ENCODE measurements around the gene CYP27A1.

DNA sequence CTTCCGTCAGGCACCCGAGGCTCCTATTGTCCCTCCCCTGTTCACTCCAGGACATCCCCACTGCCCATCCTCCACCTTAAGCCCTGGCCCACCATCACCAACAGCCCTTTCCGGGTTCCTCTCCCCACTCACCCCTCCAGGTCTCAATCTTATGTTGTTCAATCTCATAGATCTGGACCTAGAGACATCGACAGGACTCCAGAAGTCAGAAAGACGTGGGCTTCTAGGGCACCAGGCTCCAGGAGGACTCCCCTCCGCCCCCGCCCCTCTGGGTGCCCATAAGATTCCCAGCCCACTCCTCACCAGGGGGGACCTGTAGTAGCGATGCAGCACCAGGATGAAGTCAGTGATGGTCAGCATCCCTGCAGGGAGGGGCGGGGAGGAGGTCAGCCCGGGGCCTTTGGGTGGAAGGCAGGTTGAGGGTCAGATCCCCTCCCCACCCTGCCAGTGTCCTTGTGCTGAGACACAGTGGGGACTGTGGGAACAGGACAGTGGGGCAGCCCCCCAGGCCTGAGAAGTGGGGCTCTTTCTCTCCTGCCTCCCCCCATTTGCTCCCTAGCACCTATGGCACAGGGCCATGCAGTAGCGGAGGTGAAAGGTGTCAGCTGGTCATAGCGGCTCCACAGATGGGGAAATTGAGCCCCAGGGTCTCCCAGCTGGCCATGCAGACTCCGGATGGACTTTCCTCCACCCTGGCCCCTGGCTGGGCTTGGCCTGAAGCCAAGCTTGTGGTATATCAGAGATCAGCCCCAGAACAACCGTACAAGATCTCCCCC is 45.9 kb downstream of the CYP27A1 start:
- TF ChIP-seq, protein P1, sequence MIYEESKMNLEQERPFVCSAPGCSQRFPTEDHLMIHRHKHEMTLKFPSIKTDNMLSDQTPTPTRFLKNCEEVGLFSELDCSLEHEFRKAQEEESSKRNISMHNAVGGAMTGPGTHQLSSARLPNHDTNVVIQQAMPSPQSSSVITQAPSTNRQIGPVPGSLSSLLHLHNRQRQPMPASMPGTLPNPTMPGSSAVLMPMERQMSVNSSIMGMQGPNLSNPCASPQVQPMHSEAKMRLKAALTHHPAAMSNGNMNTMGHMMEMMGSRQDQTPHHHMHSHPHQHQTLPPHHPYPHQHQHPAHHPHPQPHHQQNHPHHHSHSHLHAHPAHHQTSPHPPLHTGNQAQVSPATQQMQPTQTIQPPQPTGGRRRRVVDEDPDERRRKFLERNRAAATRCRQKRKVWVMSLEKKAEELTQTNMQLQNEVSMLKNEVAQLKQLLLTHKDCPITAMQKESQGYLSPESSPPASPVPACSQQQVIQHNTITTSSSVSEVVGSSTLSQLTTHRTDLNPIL (CRISPR knock-in tag; IDR thresholded peaks at IDR 0.05; ENCODE audit: low read depth): no peak
- TF ChIP-seq, protein P2, sequence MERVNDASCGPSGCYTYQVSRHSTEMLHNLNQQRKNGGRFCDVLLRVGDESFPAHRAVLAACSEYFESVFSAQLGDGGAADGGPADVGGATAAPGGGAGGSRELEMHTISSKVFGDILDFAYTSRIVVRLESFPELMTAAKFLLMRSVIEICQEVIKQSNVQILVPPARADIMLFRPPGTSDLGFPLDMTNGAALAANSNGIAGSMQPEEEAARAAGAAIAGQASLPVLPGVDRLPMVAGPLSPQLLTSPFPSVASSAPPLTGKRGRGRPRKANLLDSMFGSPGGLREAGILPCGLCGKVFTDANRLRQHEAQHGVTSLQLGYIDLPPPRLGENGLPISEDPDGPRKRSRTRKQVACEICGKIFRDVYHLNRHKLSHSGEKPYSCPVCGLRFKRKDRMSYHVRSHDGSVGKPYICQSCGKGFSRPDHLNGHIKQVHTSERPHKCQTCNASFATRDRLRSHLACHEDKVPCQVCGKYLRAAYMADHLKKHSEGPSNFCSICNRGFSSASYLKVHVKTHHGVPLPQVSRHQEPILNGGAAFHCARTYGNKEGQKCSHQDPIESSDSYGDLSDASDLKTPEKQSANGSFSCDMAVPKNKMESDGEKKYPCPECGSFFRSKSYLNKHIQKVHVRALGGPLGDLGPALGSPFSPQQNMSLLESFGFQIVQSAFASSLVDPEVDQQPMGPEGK (CRISPR knock-in tag; IDR thresholded peaks at IDR 0.05; ENCODE audit: borderline replicate concordance): no peak
- TF ChIP-seq ZFP3 (CRISPR knock-in tag; IDR thresholded peaks at IDR 0.05) (no peak), ZFP30 (CRISPR knock-in tag; IDR thresholded peaks at IDR 0.05) (no peak), ZNF70 (CRISPR knock-in tag; IDR thresholded peaks at IDR 0.05) (no peak), ZC3H10 (CRISPR knock-in tag; IDR thresholded peaks at IDR 0.05) (no peak)

Measured in SK-N-SH treated with all-trans-retinoic acid at 6 μM for 48 hours (cell line).